Caki2 (cell line): ENCODE measurements around the gene ARSG. TPM values are rescaled to one million over a fixed set of nuclear protein-coding genes. Genes with fewer than 3 reads are reported as not detected.
"Not testable (repeated sequence)": the region's sequence is repeated elsewhere in the genome, so short reads cannot be mapped to it uniquely, and the experiment has no call there.

Experiments
- DNase-seq: peaks from one replicate; pipeline ENCODE4 v3.0.0-alpha.2; 2015; ENCODE audit warnings: low read depth
- in situ Hi-C: cut with HindIII; loops from 2 replicates; pipeline ENCODE4 v1.10.0; 2016; ENCODE audit warnings: low sequenced_read_pairs, low pct_unique_long_range_greater_than_20kb, mixed read lengths
- total RNA-seq: library from RNA; depleted of rRNA; stranded (reverse); fragments of >200 nt; shearing (Covaris generic); gene quantifications from 2 replicates; pipeline ENCODE4 v1.2.3, GENCODE V29; 2014; ENCODE audit warnings: low replicate concordance; rRNA removed

The ARSG gene
- total RNA-seq = 0.41 and 1.3 TPM in 2 replicates

DNA sequence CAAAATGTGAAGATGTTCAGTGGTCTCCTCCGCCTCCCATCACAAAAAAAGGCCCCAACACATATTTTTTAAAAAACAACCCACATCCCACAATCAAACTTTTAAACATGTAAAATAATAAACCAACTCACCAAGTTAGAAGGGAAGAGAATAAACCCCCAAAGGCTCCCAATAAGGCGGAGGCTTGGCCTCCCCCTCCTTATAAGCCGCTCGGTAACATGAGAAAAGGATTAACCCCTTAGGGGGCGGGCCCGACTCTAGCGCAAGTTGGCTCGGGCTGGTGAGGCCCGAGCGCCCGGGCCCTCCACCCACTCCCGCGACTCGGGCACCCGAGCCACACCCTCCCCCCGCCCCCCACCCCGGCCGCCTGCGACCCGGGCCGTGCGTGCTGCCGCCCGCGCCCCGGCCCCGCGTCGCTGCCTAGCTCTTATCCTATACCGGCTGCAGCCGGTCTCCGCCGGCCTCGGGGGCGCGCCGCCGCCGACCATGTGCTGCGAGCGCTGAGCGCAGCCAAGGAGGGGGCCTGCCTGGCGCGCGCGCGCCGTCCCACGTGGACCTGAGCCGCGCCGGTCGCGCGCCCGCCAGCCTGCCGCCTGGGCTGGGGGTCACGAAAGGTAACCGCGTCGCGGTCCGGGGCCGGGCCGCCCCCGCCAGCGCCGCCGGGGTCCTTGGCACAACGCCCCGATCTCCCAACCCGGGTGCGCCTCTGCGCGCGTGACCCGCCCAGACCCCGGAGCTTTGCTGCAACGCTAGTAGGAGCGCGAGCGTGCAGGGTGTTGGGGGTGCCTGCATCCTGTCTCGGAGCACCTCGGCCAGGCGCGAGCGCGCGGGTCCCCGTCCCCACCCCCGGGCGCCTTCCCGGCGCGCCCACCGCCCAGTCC is at the start of gene ARSG, which contains the start of gene SLC16A6:
Gene ARSG (plus strand): TSS at position 541 of the 881 bp plus-strand sequence. CDS start 15,999 bp downstream, outside the sequence.
Gene SLC16A6 (minus strand): TSS at position 173 of the 881 bp plus-strand sequence. CDS start 12,807 bp downstream, outside the sequence.
- in situ Hi-C loops = no loop called here
- peak; percentile 67 for DNase-seq

DNA sequence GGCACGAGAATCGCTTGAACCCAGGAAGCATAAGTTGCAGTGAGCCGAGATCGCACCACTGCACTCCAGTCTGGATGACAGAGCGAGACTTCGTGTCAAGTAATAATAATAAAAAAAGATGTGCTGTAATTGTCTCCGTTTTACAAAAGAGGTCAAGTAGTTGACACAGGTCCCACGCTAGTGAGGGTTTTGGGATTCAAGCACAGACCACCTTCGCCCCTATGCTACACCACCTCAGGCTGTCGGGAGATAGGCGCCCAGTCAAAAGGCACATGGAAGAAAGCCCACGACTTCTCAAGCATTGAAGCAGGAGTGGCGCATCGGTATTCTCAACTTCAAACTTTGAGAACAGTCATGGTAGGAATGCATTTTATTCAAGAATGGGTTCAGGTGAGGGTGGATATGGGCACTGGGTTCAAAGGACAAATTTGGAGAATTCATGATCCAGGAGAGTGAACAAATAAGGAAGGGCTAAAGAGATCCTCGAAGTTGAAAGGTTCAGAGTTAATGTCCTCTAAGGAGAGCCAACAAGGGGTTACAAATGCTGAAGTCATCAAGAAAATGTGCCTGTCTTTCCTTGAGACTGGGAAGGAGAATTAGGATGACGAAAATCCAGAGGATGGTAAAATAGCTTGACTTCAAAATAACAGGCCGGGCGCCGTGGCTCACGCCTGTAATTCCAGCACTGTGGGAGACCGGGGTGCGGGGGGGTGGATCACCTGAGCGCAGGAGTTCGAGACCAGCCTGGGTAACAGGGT is 44.8 kb upstream of the ARSG start:
- in situ Hi-C loops = no loop called here
- no peak for DNase-seq

DNA sequence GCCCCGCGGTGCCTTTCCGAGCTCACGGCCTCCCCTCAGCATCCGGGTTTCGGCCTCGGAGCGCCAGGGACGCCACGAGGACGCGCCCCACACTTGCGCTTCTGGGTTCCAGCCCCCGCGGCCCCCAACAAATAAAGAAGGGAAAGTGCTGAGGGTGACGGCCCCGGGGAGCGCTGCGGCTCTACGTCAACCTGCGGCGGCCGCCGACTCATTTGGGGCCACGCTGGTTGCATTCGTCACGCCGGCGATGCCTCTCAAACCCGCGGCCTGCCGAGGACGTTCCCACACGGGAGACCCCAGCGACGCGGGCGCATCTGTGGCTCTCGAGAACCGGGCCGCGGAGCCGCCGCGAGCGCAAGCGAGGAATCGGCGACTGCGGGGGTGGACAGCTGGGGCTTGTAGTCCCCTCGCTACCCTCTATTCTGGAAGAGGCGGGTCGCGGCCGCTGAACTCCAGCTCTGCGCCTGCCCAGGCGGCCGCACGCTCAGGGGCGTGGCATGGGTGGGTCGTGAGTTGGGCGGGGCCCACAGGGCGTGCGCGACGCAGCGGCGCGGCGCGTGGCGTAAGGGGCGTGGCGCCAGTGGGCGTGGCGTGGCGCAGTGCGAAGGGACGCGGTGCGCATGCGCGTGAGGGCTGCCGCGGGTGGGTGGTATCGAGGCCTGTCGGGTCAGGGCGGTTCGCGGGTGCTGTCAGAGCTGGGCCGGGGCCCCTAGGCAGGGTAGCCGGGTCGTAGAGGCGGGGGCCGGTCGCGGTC is 43.7 kb upstream of the ARSG start, which contains the start of gene AMZ2:
Gene AMZ2 (plus strand): TSS at position 599 of the 754 bp plus-strand sequence. CDS start 2,145 bp downstream, outside the sequence.
- in situ Hi-C loops = no loop called here

DNA sequence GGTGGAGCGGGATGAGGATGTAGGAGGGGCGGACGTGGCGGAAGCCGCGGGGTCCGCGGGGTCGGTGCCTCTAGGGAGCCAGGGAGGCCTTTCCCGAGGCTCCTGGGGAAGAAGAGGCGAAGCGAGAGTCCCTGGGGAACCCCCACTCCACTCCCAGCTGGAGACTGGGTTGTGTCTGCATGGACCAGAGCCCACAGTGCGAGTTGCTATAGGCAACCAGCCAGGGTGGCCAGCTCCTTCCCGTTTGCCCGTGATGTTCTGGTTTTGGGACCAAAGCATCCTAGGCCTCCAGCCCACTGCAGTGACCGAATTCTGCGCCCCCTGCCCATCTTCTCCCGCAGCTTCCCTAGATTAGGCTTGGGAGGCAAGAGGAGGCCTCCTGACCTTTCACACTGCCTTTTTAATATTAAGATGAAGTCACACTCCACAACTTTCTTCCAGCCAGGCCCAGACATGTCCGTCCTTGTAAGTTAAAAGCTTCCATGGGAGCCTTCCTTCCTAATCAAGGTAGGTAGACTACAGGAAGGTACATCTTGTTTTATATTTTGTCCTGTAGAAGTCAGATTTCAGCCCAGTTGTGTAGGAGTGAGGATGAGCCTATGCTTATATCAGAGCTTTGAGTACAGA is 43.0 kb upstream of the ARSG start:
- in situ Hi-C loops = no loop called here
- DNase-seq = no peak

More for the DNA sequence above, 43.7 kb upstream of the ARSG start, which contains the start of gene AMZ2:
- DNase-seq = peak; percentile 91

GRCh38 chr17:68248891-68249290 is 42.4 kb upstream of the ARSG start:
- no peak for DNase-seq
- in situ Hi-C loops = no loop called here

GRCh38 chr17:68249354-68249765 is 41.9 kb upstream of the ARSG start:
- in situ Hi-C loops = no loop called here
- no peak for DNase-seq

- DNase-seq, in situ Hi-C loops: not testable (repeated sequence)
Measured at GRCh38 chr17:68253426-68253825, 37.9 kb upstream of the ARSG start.

- in situ Hi-C loops = no loop called here
- DNase-seq = no peak
Measured at GRCh38 chr17:68255151-68255550, 36.1 kb upstream of the ARSG start.

DNA sequence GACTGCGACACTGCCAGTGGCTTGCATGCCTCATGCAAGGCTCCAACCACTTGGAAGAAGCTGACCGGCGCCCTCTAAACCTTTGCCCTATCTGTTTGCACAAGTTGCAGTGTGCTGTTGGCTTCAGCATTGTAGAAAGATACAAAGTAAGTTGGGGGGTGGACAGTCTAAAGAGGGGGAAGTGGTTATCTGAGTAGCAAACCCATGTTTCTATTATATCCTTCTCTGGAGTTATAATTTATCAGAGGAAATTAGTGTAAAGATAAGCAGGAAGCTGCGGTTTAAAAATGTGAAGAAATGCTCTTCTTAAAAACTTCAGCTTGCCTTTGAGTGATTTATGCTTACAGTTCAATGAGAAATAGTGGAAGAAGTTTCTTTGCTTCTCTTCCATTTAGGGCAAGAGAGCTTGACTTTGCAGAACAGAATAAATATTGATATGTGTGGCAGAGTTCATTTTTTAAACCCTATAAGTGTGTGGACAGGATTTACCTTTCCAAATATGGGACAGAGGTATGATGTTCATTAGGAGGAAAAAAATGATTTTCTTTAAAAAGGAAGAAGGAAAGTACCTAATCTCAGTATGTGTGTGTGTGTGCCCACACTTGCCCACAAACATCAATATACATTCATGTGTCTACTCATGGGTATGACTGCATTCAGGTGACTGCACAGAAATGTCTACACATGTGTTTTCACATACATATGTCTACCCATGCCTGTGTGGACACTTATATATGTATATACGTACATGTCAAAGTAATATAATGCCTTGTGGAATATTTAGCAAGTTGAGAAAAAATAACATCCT is 35.4 kb upstream of the ARSG start:
- in situ Hi-C loops = no loop called here
- DNase-seq = no peak

DNA sequence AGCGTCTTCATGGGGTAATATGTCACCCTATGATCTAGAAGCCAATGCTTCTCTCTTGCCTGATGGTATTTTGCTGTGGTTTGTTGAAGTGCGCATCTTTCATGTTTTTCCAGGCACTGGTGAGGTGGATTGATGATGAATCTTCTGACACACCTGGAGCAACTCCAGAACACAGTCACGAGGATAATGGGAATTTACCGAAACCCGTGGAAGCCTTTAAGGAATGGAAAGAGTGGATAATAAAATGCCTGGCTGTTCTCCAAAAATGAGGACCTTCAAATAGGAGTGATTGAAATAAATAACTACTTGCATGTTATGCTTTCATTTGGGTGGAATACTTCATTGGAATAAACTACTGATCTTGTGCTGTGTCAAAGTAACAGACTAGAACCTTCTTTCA is 34.6 kb upstream of the ARSG start:
- DNase-seq, in situ Hi-C loops: not testable (repeated sequence)

DNA sequence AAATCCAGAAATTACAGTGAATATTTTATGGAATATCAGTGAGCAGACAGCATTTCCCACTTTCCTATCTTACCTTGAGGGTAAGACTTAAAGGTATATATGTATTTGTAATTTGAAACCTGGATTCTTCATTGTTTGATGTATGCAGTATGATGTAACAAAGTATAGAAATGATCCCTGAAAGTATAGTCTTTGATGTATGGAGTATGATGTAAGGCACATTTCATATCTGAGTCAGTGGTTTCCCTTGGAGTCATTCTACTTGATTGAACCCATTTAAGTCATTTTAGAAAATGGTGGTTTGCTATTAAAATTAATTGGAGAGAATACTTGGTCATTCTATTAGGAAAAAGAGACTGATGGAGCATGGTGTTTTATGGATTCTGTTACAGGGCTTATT is 33.4 kb upstream of the ARSG start:
- no peak for DNase-seq
- in situ Hi-C loops = no loop called here

DNA sequence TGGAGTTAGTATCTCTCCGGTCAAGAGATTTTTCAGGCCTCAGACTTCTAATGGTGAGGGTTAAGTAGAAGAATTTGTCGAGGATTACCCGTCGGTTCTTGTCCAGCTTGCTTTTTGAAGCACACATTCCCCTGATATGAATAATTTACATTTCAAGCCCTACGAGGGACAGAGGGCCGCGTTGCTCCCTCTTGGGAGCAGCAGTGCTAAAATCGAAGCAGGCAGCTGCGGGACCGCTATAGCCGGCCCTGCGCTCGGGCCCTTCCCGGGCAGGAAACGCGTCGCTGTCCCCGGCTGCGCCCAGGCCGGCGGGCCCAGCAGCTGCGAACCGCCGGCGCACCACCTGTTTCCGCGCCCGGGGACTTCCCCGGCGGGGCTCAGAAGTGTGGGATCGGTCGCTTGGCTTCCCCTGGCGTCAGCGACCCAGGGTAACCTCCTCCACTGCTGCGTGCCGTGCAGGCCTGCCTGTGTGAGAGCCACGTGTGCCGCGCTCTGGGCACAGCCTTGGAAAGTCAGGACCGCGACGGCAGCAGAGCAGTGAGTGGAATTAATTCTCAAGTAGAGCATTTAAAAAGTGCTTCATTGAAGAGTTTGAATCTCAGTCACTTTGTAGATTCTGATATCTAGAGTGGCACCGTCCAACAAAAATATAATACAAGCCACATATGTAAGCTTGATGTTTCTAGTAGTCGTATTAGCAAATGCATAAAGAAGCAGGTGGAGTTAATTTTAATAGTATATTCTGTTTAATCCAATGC is 32.2 kb upstream of the ARSG start:
- in situ Hi-C loops = not testable (repeated sequence)
- peak; percentile 33 for DNase-seq

DNA sequence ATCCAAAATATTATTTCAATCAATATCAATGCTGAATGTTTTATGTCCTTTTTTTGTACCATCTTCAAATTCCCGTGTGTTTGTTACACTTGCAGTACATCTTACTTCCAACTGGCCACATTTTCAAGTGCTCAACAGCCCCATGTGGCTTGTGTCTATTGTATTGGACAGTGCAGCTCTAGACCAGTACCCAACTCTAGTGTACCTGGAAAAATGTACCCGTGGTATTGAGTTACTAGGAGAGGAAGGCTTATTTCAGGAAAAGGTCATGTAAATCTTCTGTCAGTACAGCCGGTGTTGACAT is 31.7 kb upstream of the ARSG start:
- in situ Hi-C loops, DNase-seq: not testable (repeated sequence)

- DNase-seq = no peak
- in situ Hi-C loops = no loop called here
Measured at GRCh38 chr17:68260051-68260762, 31.1 kb upstream of the ARSG start.

GRCh38 chr17:68262467-68262866 is 28.8 kb upstream of the ARSG start:
- in situ Hi-C loops, DNase-seq: not testable (repeated sequence)

DNA sequence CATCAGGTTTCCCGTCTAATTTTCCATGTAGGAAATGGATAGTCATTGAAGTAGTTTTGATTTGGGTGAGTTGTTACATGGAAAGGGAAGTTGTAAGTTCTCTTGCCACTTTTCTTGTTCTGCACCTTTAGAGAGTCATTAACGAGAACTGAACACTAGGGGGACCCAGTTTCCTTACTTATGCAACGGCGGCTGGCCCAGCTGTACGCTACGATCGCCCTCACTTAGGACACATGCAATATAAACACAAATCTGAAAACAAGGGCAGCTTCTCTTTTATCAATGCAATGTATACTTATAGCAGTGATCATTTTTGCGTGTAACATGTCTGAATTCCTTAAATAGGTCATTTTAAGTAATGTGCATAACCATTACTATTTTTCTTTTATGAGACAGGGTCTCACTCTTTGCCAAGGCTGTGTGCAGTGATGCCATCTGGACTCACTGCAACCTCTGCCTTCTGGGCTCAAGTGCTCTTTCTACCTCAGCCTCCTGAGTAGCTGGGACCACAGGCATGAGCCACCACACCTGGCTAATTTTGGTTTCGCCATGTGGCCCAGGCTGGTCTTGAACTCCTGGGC is 28.1 kb upstream of the ARSG start:
- in situ Hi-C loops = not testable (repeated sequence)
- peak; percentile 51 for DNase-seq
